Measurements from ENCODE around the gene OBI1. TPM values are rescaled to one million over a fixed set of nuclear protein-coding genes. Genes with fewer than 3 reads are reported as not detected.
A peak's percentile ranks its signal among the peaks of the same experiment; 100 is the strongest.

OBI1 gene
- total RNA-seq, 4 donors from 2014 or later = 8.4 to 16.1 (median 12.3) TPM

- H3K4me1 ChIP-seq = peaks cover 0 to 34% (median 20%) of the 10 kb centered on the region in 4 donors
- H3K36me3 ChIP-seq = peaks cover 0 to 16% (median 0%) of the 10 kb centered on the region in 3 donors
- no peak overlapping the region for H3K27ac ChIP-seq
- TF ChIP-seq CTCF (IDR thresholded peaks at IDR 0.05) = no peak
- no peaks in the 10 kb centered on the region for H3K9me3 ChIP-seq
- 46 to 58% methylated on average over 4 of the region's 4 CpGs for WGBS, 2 donors
- no peak for DNase-seq (ENCODE audit: low spot score in 2 of 2)
- H3K4me3 ChIP-seq = no peak overlapping the region
- H3K27me3 ChIP-seq = peaks cover 12 to 64% of the 10 kb centered on the region in 2 donors
Observed at GRCh38 chr13:78610381-78610883, 48.5 kb downstream of the OBI1 start.

- peaks cover 0 to 34% (median 20%) of the 10 kb centered on the region in 4 donors for H3K4me1 ChIP-seq
- peak overlapping the region; percentile 22 to 57 (median 44) for H3K4me3 ChIP-seq
- peaks cover 0 to 11% (median 0%) of the 10 kb centered on the region in 3 donors for H3K36me3 ChIP-seq
- WGBS, 2 donors = 23% methylated on average over 22 to 33 of the region's 33 CpGs
- no peak overlapping the region for H3K27ac ChIP-seq
- no peak for DNase-seq (ENCODE audit: low spot score in 2 of 2)
- no peaks in the 10 kb centered on the region for H3K9me3 ChIP-seq
- peaks cover 12 to 72% of the 10 kb centered on the region in 2 donors for H3K27me3 ChIP-seq
- TF ChIP-seq POLR2A (IDR thresholded peaks at IDR 0.05) (no peak), CTCF (IDR thresholded peaks at IDR 0.05) (no peak), EP300 (IDR thresholded peaks at IDR 0.05) (no peak)
Observed at GRCh38 chr13:78609464-78610205, 49.3 kb downstream of the OBI1 start.

GRCh38 chr13:78608688-78609463 is 50.1 kb downstream of the OBI1 start:
- Histone ChIP-seq H3K27me3 (peaks cover 12 to 79% of the 10 kb centered on the region in 2 donors), H3K9me3 (no peaks in the 10 kb centered on the region), H3K4me3 (peak overlapping the region; percentile 22 to 57 (median 44)), H3K4me1 (peaks cover 0 to 38% (median 20%) of the 10 kb centered on the region in 4 donors), H3K27ac (no peak overlapping the region), H3K36me3 (peaks cover 0 to 3% (median 0%) of the 10 kb centered on the region in 3 donors)
- TF ChIP-seq CTCF (IDR thresholded peaks at IDR 0.05) (no peak), POLR2A (IDR thresholded peaks at IDR 0.05) (no peak), EP300 (IDR thresholded peaks at IDR 0.05) (no peak)
- 2 to 3% methylated on average over 50 to 51 of the region's 54 CpGs for WGBS, 2 donors
- DNase-seq (ENCODE audit: low spot score in 2 of 2) = no peak

- DNase-seq (ENCODE audit: low spot score in 2 of 2) = no peak
- Histone ChIP-seq H3K27me3 (peaks cover 12 to 85% of the 10 kb centered on the region in 2 donors), H3K9me3 (no peaks in the 10 kb centered on the region), H3K4me3 (peak overlapping the region; percentile 22 to 57 (median 44)), H3K36me3 (no peaks in the 10 kb centered on the region), H3K27ac (no peak overlapping the region), H3K4me1 (peaks cover 0 to 44% (median 23%) of the 10 kb centered on the region in 4 donors)
- WGBS, 2 donors = 11 to 14% methylated on average over 12 to 15 of the region's 15 CpGs
- TF ChIP-seq CTCF (IDR thresholded peaks at IDR 0.05) (no peak), EP300 (IDR thresholded peaks at IDR 0.05) (peak in 1 of 2 donors; percentile 3)
Observed at GRCh38 chr13:78608252-78608687, 50.7 kb downstream of the OBI1 start.
